Transverse colon (tissue), 4 donors: ENCODE measurements around the gene GNAI1. TPM values are rescaled to one million over a fixed set of nuclear protein-coding genes. Genes with fewer than 3 reads are reported as not detected.

Experiments used
- DNase-seq: peaks from one replicate; pipeline ENCODE4 v3.0.0-alpha.2; 2019
- H3K27ac ChIP-seq, 4 donors: fragments of 200-600 bp; sonication (generic); 2 replicates each; pipeline ENCODE4 v1.5.1; 2016 to 2018; ENCODE audit warnings: inconsistent platforms in 4 of 4
- H3K27me3 ChIP-seq: fragments of 200-600 bp; sonication (generic); 2 replicates; pipeline ENCODE4 v1.5.1; 2017; ENCODE audit warnings: inconsistent platforms
- H3K36me3 ChIP-seq, 4 donors: fragments of 200-600 bp; sonication (generic); 2 replicates each; pipeline ENCODE4 v1.5.1; 2017 to 2019; ENCODE audit warnings: inconsistent platforms in 4 of 4
- H3K4me1 ChIP-seq, 4 donors: fragments of 200-600 bp; sonication (generic); 2 replicates each; pipeline ENCODE4 v1.5.1; 2017 to 2020; ENCODE audit warnings: inconsistent platforms in 4 of 4
- H3K4me3 ChIP-seq, 4 donors: fragments of 200-600 bp; sonication (generic); 1 replicate in 1 of 4; 2 replicates in 3 of 4; pipeline versions ENCODE4 v1.5.1 to v1.6.1; 2017 to 2019; ENCODE audit warnings: inconsistent platforms in 4 of 4
- H3K9me3 ChIP-seq, 2 donors: fragments of 200-600 bp; sonication (generic); 2 replicates each; pipeline ENCODE4 v1.5.1; 2017 to 2019; ENCODE audit warnings: inconsistent platforms in 2 of 2
- CTCF ChIP-seq, 5 experiments: fragments of 200-600 bp in 3 of 5; fragments of 450-650 bp in 2 of 5; sonication (generic) in 3 of 5; IDR thresholded peaks; 1 replicate in 2 of 5; 2 replicates in 3 of 5; pipeline ENCODE4 v1.5.1; 2016 to 2017; ENCODE audit warnings: antibody characterized with exemption in 5 of 5, inconsistent platforms in 3 of 5, mild to moderate bottlenecking in 2 of 5, moderate library complexity in 1 of 5
- EP300 ChIP-seq: sonication (generic); formaldehyde crosslinking; IDR thresholded peaks from one replicate; pipeline ENCODE4 v1.6.1; 2017; ENCODE audit warnings: antibody characterized with exemption, low read depth
- POLR2A ChIP-seq: fragments of 450-650 bp; IDR thresholded peaks from one replicate; pipeline ENCODE4 v1.6.1; 2016; ENCODE audit warnings: antibody characterized with exemption, mild to moderate bottlenecking, moderate library complexity
- POLR2AphosphoS5 ChIP-seq, 3 donors: sonication (generic); formaldehyde crosslinking; IDR thresholded peaks; one replicate each; pipeline ENCODE4 v1.6.1; 2016; ENCODE audit warnings: antibody characterized with exemption in 3 of 3
- WGBS, 2 donors: methylation state at CpG; one replicate each; pipeline ENCODE4 v1.1.5; 2018; ENCODE audit warnings: low coverage in 1 of 2; 5-methylcytosine and 5-hydroxymethylcytosine counted together
- in situ Hi-C, 4 donors: fragments of 200-750 bp; cut with MboI; loops; one replicate each; pipeline versions ENCODE4 v1.15.0 to v1.15.1; 2017; ENCODE audit warnings: low sequenced_read_pairs in 3 of 4, low pct_ligation_motif_present in 1 of 4, low pct_unique_long_range_greater_than_20kb in 1 of 4
- intact Hi-C: fragments of 100-400 bp; cut with DNase I; formaldehyde crosslinking; loops from one replicate; pipeline ENCODE4 v1.15.1; 2023; ENCODE audit warnings: low total_unique reads
- total RNA-seq, 4 donors: library from RNA; depleted of rRNA; stranded (reverse); fragments of >200 nt; gene quantifications; one replicate each; pipeline ENCODE4 v1.1.0, GENCODE V29; 2016

Gene GNAI1
- total RNA-seq, 4 donors from 2014 or later: 3.0 to 46.0 (median 37.4) TPM

- intact Hi-C loops: no loop called here
- Histone ChIP-seq H3K9me3 (no peaks in the 10 kb centered on the region), H3K27me3 (no peaks in the 10 kb centered on the region), H3K27ac (no peak overlapping the region), H3K4me3 (no peak overlapping the region), H3K36me3 (no peaks in the 10 kb centered on the region), H3K4me1 (peaks cover 0 to 9% (median 4%) of the 10 kb centered on the region in 4 donors)
- in situ Hi-C loops: no loop called here
- TF ChIP-seq POLR2AphosphoS5 (IDR thresholded peaks at IDR 0.05) (no peak), EP300 (no peak)
- DNase-seq: no peak
Observed at GRCh38 chr7:80183351-80183750, 48.7 kb downstream of the GNAI1 start.

- Histone ChIP-seq H3K36me3 (no peaks in the 10 kb centered on the region), H3K27me3 (no peaks in the 10 kb centered on the region), H3K9me3 (no peaks in the 10 kb centered on the region), H3K27ac (no peak overlapping the region), H3K4me1 (peaks cover 0 to 9% (median 4%) of the 10 kb centered on the region in 4 donors), H3K4me3 (no peak overlapping the region)
- intact Hi-C loops: no loop called here
- DNase-seq: no peak
- WGBS, 2 donors: 88 to 91% methylated on average over 5 to 15 of the region's 15 CpGs
- TF ChIP-seq EP300 (no peak), POLR2A (no peak), CTCF (IDR thresholded peaks at IDR 0.05) (no peak), POLR2AphosphoS5 (IDR thresholded peaks at IDR 0.05) (no peak)
- in situ Hi-C loops: no loop called here
Observed at GRCh38 chr7:80183900-80184685, 49.5 kb downstream of the GNAI1 start.

- no peak overlapping the region for H3K4me3 ChIP-seq
- TF ChIP-seq POLR2A: no peak
- no peak for TF ChIP-seq POLR2AphosphoS5 (IDR thresholded peaks at IDR 0.05)
- no peak for TF ChIP-seq CTCF (IDR thresholded peaks at IDR 0.05)
- no peak for TF ChIP-seq EP300
- no peaks in the 10 kb centered on the region for H3K27me3 ChIP-seq
- H3K4me1 ChIP-seq: peaks cover 0 to 9% (median 2%) of the 10 kb centered on the region in 4 donors
- H3K36me3 ChIP-seq: no peaks in the 10 kb centered on the region
- WGBS, 2 donors: 70 to 80% methylated on average over 4 of the region's 4 CpGs
- no peak overlapping the region for H3K27ac ChIP-seq
- in situ Hi-C loops: no loop called here
- no peak for DNase-seq
- intact Hi-C loops: no loop called here
- H3K9me3 ChIP-seq: no peaks in the 10 kb centered on the region
Observed at GRCh38 chr7:80184693-80185092, 50.1 kb downstream of the GNAI1 start.

- Histone ChIP-seq H3K27ac (no peak overlapping the region), H3K4me3 (no peak overlapping the region), H3K4me1 (peaks cover 0 to 9% (median 2%) of the 10 kb centered on the region in 4 donors), H3K27me3 (no peaks in the 10 kb centered on the region), H3K9me3 (no peaks in the 10 kb centered on the region), H3K36me3 (no peaks in the 10 kb centered on the region)
- in situ Hi-C loops: no loop called here
- DNase-seq: no peak
- 84 to 88% methylated on average over 4 to 7 of the region's 7 CpGs for WGBS, 2 donors
- intact Hi-C loops: no loop called here
- TF ChIP-seq CTCF (IDR thresholded peaks at IDR 0.05): no peak
- no peak for TF ChIP-seq POLR2AphosphoS5 (IDR thresholded peaks at IDR 0.05)
- TF ChIP-seq EP300: no peak
- no peak for TF ChIP-seq POLR2A
Observed at GRCh38 chr7:80185571-80185970, 50.9 kb downstream of the GNAI1 start.

- H3K4me1 ChIP-seq: peaks cover 0 to 9% (median 2%) of the 10 kb centered on the region in 4 donors
- in situ Hi-C loops: no loop called here
Observed at GRCh38 chr7:80186721-80187120, 52.1 kb downstream of the GNAI1 start.

More at GRCh38 chr7:80186721-80187120, 52.1 kb downstream of the GNAI1 start:
- Histone ChIP-seq H3K36me3 (no peaks in the 10 kb centered on the region), H3K27me3 (no peaks in the 10 kb centered on the region), H3K4me3 (no peak overlapping the region), H3K27ac (no peak overlapping the region), H3K9me3 (no peaks in the 10 kb centered on the region)
- no peak for DNase-seq
- TF ChIP-seq EP300: no peak
- no peak for TF ChIP-seq POLR2A
- TF ChIP-seq POLR2AphosphoS5 (IDR thresholded peaks at IDR 0.05): no peak
- no peak for TF ChIP-seq CTCF (IDR thresholded peaks at IDR 0.05)
- intact Hi-C loops: no loop called here
